ENCODE results near the gene NR3C1.

Gene NR3C1

DNA sequence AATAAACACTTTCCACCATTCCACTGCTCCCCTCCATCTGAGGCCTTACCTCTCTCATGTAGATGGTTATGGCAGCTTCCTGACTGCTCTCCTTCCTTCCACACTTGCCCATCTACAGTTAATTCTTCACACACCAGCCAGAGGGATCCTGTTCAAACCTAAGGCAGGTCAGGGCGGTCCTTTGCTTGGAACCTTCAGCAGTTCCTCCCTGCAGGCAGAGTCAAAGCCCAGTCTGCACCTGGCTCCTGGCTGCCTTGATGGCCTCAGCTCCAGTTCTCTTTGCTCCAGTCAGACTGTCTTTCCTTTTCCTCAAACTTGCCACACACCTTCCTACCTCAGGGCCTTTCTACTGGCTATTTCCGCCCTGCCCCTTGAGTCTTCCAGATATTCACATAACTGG is 30.2 kb upstream of the NR3C1 start:
- H3K27ac ChIP-seq: no peak overlapping the region
- TF ChIP-seq, protein P1, sequence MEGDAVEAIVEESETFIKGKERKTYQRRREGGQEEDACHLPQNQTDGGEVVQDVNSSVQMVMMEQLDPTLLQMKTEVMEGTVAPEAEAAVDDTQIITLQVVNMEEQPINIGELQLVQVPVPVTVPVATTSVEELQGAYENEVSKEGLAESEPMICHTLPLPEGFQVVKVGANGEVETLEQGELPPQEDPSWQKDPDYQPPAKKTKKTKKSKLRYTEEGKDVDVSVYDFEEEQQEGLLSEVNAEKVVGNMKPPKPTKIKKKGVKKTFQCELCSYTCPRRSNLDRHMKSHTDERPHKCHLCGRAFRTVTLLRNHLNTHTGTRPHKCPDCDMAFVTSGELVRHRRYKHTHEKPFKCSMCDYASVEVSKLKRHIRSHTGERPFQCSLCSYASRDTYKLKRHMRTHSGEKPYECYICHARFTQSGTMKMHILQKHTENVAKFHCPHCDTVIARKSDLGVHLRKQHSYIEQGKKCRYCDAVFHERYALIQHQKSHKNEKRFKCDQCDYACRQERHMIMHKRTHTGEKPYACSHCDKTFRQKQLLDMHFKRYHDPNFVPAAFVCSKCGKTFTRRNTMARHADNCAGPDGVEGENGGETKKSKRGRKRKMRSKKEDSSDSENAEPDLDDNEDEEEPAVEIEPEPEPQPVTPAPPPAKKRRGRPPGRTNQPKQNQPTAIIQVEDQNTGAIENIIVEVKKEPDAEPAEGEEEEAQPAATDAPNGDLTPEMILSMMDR (IDR thresholded peaks at IDR 0.05): no peak
- TF ChIP-seq ZFX (IDR thresholded peaks at IDR 0.05; ENCODE audit: borderline replicate concordance): no peak

DNA sequence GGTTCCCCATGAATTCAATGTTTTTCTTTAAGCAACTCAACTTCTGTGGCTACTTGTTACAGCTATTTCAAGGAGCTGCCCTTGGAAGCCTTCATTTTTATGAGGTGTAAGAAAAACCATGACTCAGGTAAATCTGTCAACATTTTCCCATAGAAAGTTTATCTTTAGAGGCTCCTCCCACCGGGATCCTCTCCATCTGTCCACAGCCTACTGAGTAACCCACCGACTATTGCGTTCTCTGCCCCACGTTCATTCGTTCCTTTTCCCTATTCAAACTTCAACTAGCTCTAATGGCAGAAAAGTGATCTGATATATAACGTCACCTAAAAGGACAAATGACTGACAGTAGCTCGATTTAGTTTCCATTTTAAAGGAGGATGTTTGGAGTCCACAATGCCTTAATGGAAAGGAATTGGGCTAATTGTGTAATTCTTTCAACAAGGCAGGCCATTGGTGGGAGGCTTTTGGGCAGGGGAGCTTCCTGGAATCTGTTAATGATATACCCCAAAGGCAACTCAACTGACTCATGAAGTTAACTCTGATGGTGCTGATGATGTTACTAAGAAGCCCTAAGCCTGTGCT is 29.3 kb upstream of the NR3C1 start:
- no peak for TF ChIP-seq ZFX (IDR thresholded peaks at IDR 0.05; ENCODE audit: borderline replicate concordance)
- TF ChIP-seq, protein P1 (IDR thresholded peaks at IDR 0.05): no peak
- H3K27ac ChIP-seq: no peak overlapping the region

GRCh38 chr5:143431789-143432188 is 28.3 kb upstream of the NR3C1 start:
- no peak overlapping the region for H3K27ac ChIP-seq

GRCh38 chr5:143428738-143429420 is 25.4 kb upstream of the NR3C1 start:
- TF ChIP-seq, protein P1 (IDR thresholded peaks at IDR 0.05): no peak
- no peak for TF ChIP-seq ZFX (IDR thresholded peaks at IDR 0.05; ENCODE audit: borderline replicate concordance)
- no peak overlapping the region for H3K27ac ChIP-seq

More at GRCh38 chr5:143431789-143432188, 28.3 kb upstream of the NR3C1 start:
- no peak for TF ChIP-seq ZFX (IDR thresholded peaks at IDR 0.05; ENCODE audit: borderline replicate concordance)
- TF ChIP-seq, protein P1 (IDR thresholded peaks at IDR 0.05): no peak

DNA sequence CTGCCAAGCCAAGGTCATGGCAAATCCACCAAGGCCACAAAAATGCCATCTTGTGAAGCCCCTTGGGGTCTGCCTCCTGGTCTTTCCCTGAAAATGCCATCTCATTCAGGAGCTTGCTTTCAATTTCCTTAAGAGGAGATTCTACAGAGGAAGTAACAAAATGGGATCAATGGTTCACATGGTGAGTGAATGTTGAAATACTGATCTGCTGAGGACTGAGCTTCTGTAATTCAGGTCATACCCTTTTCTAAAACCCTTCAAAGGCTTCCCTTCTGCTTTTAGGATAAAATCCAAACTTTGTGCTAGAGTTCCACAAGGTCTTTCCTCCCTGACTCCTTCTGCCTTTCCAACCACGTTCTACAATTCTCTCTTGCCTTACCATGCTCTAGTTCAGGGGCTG is 24.7 kb upstream of the NR3C1 start:
- H3K27ac ChIP-seq: no peak overlapping the region
- TF ChIP-seq, protein P1 (IDR thresholded peaks at IDR 0.05): no peak
- no peak for TF ChIP-seq ZFX (IDR thresholded peaks at IDR 0.05; ENCODE audit: borderline replicate concordance)

DNA sequence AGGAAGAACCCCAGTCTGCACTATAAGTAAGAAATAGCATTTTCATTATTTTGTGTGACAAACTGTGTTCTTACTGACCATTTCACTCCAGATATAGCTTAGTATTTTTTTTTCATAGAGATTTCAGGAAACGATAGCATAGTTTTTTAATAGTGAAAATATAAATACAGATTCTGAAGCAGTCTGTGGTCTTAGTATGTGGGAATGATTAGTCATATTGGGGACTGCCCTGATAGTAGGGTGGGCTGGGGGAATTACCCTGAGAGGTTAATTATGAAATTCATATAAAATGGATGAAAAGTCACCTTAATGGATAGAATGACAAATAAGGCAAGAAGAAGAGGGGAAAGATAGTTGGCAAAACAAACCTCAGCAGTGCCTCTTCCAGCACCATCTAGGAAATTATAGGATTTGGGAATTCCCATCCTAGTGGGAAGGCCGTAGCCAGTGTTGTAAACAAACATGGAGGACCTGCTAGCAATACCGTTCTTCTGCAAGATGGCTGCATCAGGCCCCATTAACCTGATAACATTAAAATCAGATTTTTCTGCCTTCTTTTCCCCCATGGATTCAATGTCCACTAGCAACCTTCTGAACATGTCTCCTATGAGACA is 23.7 kb upstream of the NR3C1 start:
- TF ChIP-seq ZFX (IDR thresholded peaks at IDR 0.05; ENCODE audit: borderline replicate concordance): no peak
- TF ChIP-seq, protein P1 (IDR thresholded peaks at IDR 0.05): no peak
- no peak overlapping the region for H3K27ac ChIP-seq

GRCh38 chr5:143426437-143426991 is 23.0 kb upstream of the NR3C1 start:
- TF ChIP-seq, protein P1 (IDR thresholded peaks at IDR 0.05): no peak
- no peak for TF ChIP-seq ZFX (IDR thresholded peaks at IDR 0.05; ENCODE audit: borderline replicate concordance)
- no peak overlapping the region for H3K27ac ChIP-seq

All from 22Rv1 (cell line).